ENCODE results near the gene ABHD12B.

The ABHD12B gene

DNA sequence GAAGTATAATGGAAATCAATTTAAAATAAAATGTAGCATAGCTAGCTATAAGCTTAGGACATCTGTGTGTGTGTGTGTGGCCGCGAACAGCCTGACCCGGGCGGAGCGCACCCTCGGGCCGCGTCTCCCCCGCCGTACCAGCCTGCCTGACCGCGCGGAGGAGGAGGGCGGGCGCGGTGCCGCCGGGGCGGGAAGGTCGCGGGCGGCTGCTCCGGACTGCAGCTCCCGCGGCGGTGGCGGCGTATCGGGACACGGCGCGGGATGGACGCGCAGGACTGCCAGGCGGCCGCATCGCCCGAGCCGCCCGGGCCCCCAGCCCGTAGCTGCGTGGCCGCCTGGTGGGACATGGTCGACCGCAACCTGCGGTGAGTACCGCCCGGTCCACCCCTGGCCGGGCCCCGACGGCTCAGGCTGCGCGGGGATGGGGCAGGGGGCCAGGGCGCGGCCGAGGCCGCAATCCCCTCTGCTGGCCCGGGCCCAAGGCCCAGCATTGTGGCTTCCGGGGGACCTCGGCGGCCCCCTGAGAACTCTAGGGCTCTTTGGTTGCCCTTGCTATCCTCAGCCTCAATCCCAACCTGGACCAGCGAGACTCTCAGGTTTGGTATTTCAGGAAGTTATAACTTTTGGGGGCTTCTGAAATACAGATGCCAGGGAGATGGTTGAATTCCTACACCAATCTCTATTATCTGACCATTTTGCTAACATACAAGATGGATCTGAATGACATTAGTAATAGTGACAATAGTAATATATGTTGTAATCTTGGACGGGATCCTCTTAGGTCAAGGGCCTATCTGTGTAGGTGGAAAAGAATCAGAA lies at the start of gene ABHD12B:
TSS of gene ABHD12B (plus strand) at position 140 of the 819 bp plus-strand sequence. CDS start at position 262, 122 bp downstream.
- no peak for DNase-seq

DNA sequence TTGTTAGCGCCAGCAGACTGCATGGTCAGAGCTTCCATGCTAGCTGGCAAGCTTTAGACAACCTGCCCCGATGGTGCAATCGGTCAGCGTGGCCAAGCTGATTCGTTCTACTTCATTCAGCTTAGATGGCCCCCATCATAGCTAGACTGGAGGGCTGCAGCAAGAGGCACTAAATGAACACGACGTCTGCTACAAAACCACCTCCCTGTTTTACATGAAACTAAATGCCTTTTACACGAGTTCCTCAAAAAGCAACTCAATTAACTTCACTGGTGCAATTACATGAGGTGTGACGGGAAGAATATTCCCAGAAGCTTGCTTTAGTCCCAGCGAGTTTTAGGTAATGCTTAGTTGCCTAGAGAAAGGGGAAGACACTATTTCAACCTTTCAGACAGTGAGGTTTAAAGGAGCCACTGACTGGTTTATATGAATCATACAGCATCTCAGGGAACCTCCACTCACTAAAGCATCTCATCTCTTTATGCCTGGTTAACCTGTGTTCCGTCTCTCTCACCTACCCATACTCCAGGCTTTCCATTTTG lies 49.3 kb upstream of the ABHD12B start:
- no peak for DNase-seq

DNA sequence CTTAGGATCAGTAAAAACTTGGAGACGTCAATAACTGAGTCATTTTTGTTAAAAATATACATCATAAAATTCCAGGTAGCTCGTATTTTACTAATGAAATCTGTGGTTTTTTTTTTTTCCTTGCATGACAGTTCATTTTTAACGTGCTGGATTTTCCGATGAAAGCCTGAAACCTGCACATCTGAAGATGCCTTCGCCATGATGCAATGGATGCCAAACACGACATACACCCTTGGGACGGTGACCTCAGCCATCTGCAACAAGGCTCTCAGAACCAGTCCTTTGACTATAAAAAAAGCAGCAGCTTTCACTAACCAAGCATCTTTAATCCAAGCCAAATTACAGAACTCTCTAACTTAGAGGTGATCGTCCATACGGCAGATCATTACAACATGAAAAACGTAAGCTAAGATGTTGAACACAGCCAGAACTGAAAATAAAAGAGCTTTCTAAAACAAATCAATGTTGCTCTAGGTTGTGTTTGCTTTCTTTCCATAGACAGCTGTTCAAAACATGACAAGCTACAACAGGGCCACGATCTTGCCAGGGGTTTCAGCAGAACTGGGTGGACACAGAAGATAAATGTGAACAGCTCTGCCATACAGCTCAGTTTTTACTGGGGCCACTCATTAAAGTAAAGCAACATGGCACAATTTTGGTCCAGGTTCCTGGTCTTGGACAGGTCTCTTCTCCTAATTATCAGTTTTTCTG lies 48.6 kb upstream of the ABHD12B start:
- peak; percentile 69 for DNase-seq

DNA sequence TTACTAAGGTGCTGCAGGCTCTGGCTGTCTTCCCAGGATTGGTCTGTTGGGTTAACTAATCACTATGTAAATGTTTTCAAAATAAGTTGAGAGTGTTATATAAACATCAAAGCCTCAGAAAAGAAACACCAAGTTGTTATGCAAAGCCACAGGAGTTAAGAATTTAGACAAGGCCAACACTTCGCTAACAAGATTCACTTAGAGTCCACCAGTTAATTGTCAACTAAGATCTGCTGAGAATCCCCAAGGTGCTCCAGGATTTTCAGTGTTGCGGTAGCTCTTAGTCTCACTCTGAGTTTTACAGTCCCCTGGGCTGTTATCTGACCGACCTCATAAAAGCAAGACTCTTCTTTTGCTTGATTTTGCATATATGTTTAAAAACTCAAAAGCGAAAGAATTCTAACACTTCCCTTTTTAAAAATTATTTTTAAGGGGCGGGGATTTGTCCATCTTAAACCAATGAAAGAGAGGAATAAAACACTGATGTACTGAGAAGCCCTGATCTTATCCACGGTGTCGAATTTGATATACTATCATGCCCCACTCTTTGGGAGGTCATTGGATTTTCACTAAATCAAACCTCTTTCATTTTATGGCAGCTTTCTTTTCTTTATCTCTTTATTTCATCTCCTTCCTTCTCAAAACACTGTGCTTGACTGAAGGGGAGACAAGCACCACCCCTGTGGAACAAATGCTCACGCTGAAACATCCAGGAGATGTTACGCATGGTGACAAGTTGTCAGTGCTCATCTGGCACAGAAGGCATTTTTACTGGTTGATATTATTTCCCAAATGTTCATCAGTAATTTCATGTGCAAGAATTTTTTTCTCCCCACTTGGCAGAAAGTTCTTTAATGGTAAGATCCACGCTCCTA lies 47.9 kb upstream of the ABHD12B start:
- no peak for DNase-seq

- DNase-seq = no peak
Measured at GRCh38 chr14:50825307-50825706, 46.5 kb upstream of the ABHD12B start.

DNA sequence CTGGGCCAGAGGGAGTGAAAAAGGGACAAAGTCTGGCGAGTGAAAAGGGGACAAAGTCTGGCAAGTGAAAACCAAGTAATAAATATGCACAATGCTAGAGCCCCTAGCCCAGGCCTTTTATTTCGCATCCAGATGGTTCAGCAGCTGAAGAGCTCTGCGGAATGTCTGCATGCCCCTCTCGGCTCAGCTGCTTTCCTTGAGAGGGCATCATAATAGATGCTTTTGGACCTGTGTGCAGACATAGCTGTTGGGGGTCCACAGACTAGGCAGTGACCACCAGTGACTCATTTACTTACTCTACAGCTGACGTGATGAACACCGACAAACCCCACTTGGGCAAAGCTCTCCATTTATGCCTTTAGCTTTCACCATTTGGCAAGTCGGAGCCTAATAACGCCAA lies 45.2 kb upstream of the ABHD12B start:
- no peak for DNase-seq

DNA sequence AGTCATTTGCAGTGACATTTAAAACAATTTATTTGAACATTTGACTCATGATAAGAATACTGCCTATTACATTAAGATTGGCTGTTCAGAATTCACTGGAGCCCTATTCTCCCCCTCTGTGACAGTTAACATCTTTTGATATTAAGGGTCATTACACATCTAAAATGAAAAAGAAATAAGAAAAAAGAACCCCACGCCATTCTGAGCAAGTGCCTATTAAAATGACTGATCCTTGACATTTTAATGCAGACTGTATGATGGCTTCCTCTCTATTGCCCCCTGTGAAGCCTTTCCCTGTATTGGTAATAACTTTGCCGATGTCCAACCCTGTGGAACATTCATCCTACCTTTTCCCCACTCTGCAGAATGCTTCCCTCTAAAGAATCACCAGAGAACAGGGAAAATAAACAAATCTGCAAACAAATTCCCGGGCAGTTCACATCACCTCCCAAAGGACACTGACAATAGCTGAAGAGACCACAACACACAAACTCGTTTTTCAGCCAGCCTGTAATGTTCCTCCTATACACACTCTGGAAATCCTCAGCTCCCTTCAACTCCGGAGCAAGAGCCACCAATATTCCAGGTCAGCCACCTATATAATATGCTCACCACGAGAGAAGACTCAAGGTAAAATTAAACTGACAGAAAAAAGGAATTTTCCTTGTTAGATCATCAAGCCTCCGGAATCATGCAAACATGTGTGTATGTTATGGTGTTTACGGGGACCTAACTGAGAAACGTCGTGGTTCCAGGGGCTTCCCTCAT lies 42.9 kb upstream of the ABHD12B start:
- DNase-seq = no peak

DNA sequence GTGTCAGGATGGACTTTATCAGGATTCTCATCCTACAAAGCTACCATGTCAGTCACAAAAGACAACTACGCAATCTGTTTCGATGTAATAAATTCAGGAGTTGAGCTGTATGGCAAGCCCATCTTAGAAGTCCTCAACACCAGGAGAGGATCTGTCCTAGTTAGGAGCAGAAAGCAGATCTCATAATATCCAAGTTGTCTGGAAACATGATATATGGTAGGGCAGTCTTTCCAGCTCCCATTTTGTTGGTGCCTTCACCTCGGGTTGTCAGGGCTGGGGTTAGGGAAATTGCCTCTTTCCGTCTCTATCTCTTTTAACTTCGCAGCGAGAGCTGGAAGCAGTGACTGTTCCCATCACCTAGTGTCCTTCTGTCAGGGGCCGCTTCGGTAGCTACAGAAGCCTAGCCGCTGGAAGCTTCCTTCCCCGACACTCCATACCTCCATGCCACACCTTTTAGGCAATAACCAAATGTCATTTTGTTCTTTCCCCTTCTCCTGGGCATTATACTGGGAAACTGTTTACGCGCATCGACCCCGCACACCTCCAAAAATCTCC lies 42.3 kb upstream of the ABHD12B start:
- DNase-seq = no peak

DNA sequence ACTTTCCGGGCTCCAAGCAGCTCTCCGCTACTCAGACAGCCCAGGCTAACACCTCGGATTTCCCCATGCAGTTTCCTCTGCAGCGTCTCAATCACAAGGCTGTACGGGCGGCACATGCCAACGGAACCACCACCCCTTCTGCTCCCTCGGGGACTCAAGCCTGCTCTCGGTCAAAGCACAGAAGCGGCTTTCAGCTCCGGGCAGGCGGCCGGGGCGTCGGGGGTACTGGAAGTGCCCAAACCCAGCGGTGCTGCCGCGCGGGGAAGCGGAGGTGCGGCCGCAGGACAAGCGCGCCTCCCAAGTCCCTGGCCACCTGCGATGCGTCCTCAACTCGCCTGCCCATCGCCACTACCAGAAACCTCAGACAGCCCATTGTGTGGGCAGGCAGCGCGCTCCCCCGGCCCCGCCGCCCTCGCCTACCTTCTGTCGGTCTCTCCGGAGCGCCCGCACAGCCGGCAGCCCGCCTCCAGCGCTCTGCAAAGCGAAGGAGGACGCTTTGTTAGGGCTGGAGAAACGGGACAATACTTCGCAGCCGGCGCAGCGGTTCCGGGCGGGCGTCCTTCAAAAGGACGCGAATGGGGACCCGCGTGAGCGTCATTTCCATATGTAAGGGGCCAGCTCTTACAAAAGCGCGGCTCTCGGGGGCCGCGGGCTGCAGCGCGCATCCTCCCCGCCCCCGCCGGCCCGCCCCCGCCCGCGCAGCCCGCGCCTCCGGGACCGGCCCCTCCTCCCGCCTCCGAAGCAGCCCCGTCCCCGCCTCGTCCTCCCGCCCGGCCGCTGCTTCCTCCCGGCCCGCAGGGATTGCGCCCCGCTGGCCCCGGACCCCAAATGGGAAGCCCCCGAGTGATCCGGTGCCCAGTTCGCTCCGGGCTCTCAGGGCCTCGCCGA lies 41.6 kb upstream of the ABHD12B start:
- peak; percentile 31 for DNase-seq

GRCh38 chr14:50830932-50831725 lies 40.7 kb upstream of the ABHD12B start, which contains the start of gene NIN:
TSS of gene NIN (minus strand) at chr14:50831162. CDS start at chr14:50822056, 9,106 bp downstream.
- peak; percentile 55 for DNase-seq

DNA sequence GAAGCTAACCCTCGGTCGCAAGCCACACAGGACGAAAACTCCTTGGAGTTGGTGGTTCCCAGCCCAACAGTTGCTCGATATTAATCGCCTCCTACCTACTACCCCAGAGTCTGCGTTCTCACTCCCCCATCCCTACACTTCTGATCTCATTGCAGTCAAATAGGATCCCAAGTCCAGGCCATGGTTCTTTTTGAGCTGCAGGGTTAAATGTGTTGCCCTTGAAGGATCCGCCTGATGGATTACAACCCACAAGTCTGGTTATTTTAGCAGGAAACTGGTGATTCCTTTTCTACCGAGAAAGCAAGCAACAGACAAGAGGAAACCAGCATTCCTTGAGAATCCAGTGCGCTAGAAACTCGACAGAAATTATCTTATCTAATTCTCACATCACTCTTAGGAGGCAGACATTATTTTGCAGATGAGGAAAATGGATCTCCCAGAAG lies 40.1 kb upstream of the ABHD12B start:
- DNase-seq = no peak

GRCh38 chr14:50832935-50833630 lies 38.8 kb upstream of the ABHD12B start:
- DNase-seq = no peak

GRCh38 chr14:50834802-50835276 lies 37.0 kb upstream of the ABHD12B start:
- no peak for DNase-seq

- no peak for DNase-seq
Measured at GRCh38 chr14:50835280-50835679, 36.6 kb upstream of the ABHD12B start.

GRCh38 chr14:50836515-50836914 lies 35.3 kb upstream of the ABHD12B start:
- no peak for DNase-seq

- no peak for DNase-seq
Measured at GRCh38 chr14:50837271-50837670, 34.6 kb upstream of the ABHD12B start.

GRCh38 chr14:50837850-50838470 lies 33.9 kb upstream of the ABHD12B start:
- DNase-seq = no peak

DNA sequence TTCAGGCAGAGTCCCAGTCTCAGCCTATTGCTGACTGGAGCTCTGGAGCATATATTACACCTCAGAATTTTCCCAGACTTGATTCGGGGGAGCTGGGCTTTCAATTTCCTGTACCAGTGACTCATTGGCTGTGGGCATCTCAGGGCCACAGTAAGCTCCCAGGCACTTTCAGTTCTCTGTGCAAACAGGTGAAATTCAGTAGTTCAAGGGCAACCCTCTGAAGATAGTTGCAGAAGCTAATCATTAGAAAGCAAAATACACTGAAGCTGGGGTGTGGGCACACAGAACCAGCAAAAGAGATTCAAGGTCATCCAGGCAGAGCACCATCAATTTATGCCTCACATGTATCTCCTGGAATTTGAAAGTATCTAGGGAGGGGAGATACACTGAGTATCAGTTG lies 32.8 kb upstream of the ABHD12B start:
- no peak for DNase-seq

Data from NCI-H2029 treated with DMSO at 0.1 percent for 48 hours (cell line).